H9 (cell line): ENCODE measurements around the gene NHSL1. TPM values are rescaled to one million over a fixed set of nuclear protein-coding genes. Genes with fewer than 3 reads are reported as not detected.

Source experiments
- DNase-seq: peaks from one replicate; pipeline ENCODE4 v3.0.0-alpha.2; 2017
- H2AFZ ChIP-seq: one replicate; pipeline ENCODE4 v1.6.1; 2013; ENCODE audit warnings: mild to moderate bottlenecking, low read length, control low read depth, moderate library complexity
- H2AK5ac ChIP-seq: 2 replicates; pipeline ENCODE4 v1.6.1; 2013; ENCODE audit warnings: low read length, control low read depth, mixed read lengths; ENCODE audit not compliant: insufficient read length
- H2BK120ac ChIP-seq: one replicate; pipeline ENCODE4 v1.6.1; 2013; ENCODE audit warnings: low read depth, mild to moderate bottlenecking, low read length, control low read depth, inconsistent platforms; ENCODE audit not compliant: poor library complexity, severe bottlenecking
- H2BK12ac ChIP-seq: 2 replicates; pipeline ENCODE4 v1.6.1; 2013; ENCODE audit warnings: low read length, control low read depth, mixed read lengths, low read depth; ENCODE audit not compliant: insufficient read length
- H2BK15ac ChIP-seq: 2 replicates; pipeline ENCODE4 v1.6.1; 2013; ENCODE audit warnings: low read depth, low read length, control low read depth
- H2BK20ac ChIP-seq: one replicate; pipeline ENCODE4 v1.6.1; 2013; ENCODE audit warnings: low read depth, mild to moderate bottlenecking, low read length, control low read depth, inconsistent platforms; ENCODE audit not compliant: poor library complexity, severe bottlenecking
- H2BK5ac ChIP-seq: 2 replicates; pipeline ENCODE4 v1.6.1; 2013; ENCODE audit warnings: low read length, control low read depth, mixed read lengths; ENCODE audit not compliant: insufficient read length
- H3K14ac ChIP-seq: 2 replicates; pipeline ENCODE4 v1.6.1; 2013; ENCODE audit warnings: low read length, control low read depth; ENCODE audit not compliant: insufficient read depth
- H3K18ac ChIP-seq: 2 replicates; pipeline ENCODE4 v1.6.1; 2013; ENCODE audit warnings: low read depth, mild to moderate bottlenecking, mixed read lengths, low read length, control low read depth; ENCODE audit not compliant: insufficient read length
- H3K23ac ChIP-seq: 2 replicates; pipeline ENCODE4 v1.6.1; 2013; ENCODE audit warnings: low read length, control low read depth, mixed read lengths, low read depth; ENCODE audit not compliant: insufficient read length
- H3K23me2 ChIP-seq: 2 replicates; pipeline ENCODE4 v1.6.1; 2013; ENCODE audit warnings: low read depth, mild to moderate bottlenecking, mixed read lengths, low read length, control low read depth; ENCODE audit not compliant: insufficient read length, poor library complexity, severe bottlenecking
- H3K27ac ChIP-seq: 2 replicates; pipeline ENCODE4 v1.5.1; 2013; ENCODE audit warnings: low read length, control low read depth, mixed read lengths, low read depth; ENCODE audit not compliant: insufficient read length
- H3K27me3 ChIP-seq: 2 replicates; pipeline ENCODE4 v1.6.1; 2013; ENCODE audit warnings: low read length, control low read depth, inconsistent platforms; ENCODE audit not compliant: insufficient read depth
- H3K4ac ChIP-seq: 2 replicates; pipeline ENCODE4 v1.6.1; 2013; ENCODE audit warnings: low read depth, mild to moderate bottlenecking, control low read depth, inconsistent platforms, low read length, moderate library complexity
- H3K4me1 ChIP-seq: 2 replicates; pipeline ENCODE4 v1.6.1; 2013; ENCODE audit warnings: low read length, control low read depth, inconsistent platforms; ENCODE audit not compliant: insufficient read depth
- H3K4me2 ChIP-seq: 2 replicates; pipeline ENCODE4 v1.6.1; 2013; ENCODE audit warnings: low read length, control low read depth, mixed read lengths; ENCODE audit not compliant: insufficient read length, insufficient read depth
- H3K56ac ChIP-seq: 2 replicates; pipeline ENCODE4 v1.6.1; 2013; ENCODE audit warnings: low read depth, mild to moderate bottlenecking, mixed read lengths, low read length, control low read depth; ENCODE audit not compliant: insufficient read length
- H3K79me1 ChIP-seq: 2 replicates; pipeline ENCODE4 v1.6.1; 2013; ENCODE audit warnings: low read depth, mild to moderate bottlenecking, moderate library complexity, low read length, control low read depth, inconsistent platforms; ENCODE audit not compliant: insufficient read depth, poor library complexity, severe bottlenecking
- H3K79me2 ChIP-seq: 2 replicates; pipeline ENCODE4 v1.6.1; 2013; ENCODE audit warnings: low read length, control low read depth, inconsistent platforms; ENCODE audit not compliant: insufficient read depth
- H3K9ac ChIP-seq: 2 replicates; pipeline ENCODE4 v1.6.1; 2013; ENCODE audit warnings: low read length, control low read depth, mixed read lengths; ENCODE audit not compliant: insufficient read length; ENCODE audit errors: extremely low read depth
- H3K9me3 ChIP-seq: one replicate; pipeline ENCODE4 v1.6.1; 2013; ENCODE audit warnings: low read depth, low read length, inconsistent platforms; ENCODE audit not compliant: control insufficient read depth
- H3T11ph ChIP-seq: one replicate; pipeline ENCODE4 v1.6.1; 2013; ENCODE audit warnings: mild to moderate bottlenecking, low read length, control low read depth, inconsistent platforms
- H4K20me1 ChIP-seq: one replicate; pipeline ENCODE4 v1.6.1; 2013; ENCODE audit not compliant: control insufficient read depth, insufficient read length, insufficient read depth
- H4K5ac ChIP-seq: 2 replicates; pipeline ENCODE4 v1.6.1; 2013; ENCODE audit warnings: low read depth, mild to moderate bottlenecking, mixed read lengths, low read length, control low read depth; ENCODE audit not compliant: insufficient read length
- H4K8ac ChIP-seq: replicated peaks from 2 replicates; pipeline ENCODE4 v1.6.1; 2013; ENCODE audit warnings: low read length, control low read depth, mixed read lengths, low read depth; ENCODE audit not compliant: insufficient read length
- H4K91ac ChIP-seq: 2 replicates; pipeline ENCODE4 v1.6.1; 2013; ENCODE audit warnings: low read depth, mild to moderate bottlenecking, moderate library complexity, mixed read lengths, low read length, control low read depth; ENCODE audit not compliant: insufficient read length
- H3K27ac Mint-ChIP-seq, 3 experiments: 2 replicates in 2 of 3; 3 replicates in 1 of 3; pipeline ENCODE4 v1.8.0; 2020 to 2021; ENCODE audit warnings: mixed read lengths in 3 of 3, mild to moderate bottlenecking in 1 of 3, moderate library complexity in 1 of 3
- H3K27me3 Mint-ChIP-seq: 2 replicates; pipeline ENCODE4 v1.8.0; 2021; ENCODE audit warnings: low read depth, mild to moderate bottlenecking, moderate library complexity, mixed read lengths
- H3K36me3 Mint-ChIP-seq, 3 experiments: 2 replicates in 2 of 3; 3 replicates in 1 of 3; pipeline ENCODE4 v1.8.0; 2020 to 2021; ENCODE audit warnings: low read depth in 3 of 3, mixed read lengths in 3 of 3; ENCODE audit not compliant: insufficient read depth in 1 of 3
- H3K4me1 Mint-ChIP-seq, 2 experiments: 2 replicates each; pipeline ENCODE4 v1.8.0; 2020; ENCODE audit warnings: mixed read lengths in 2 of 2
- H3K4me3 Mint-ChIP-seq, 2 experiments: 2 replicates in 1 of 2; 3 replicates in 1 of 2; pipeline ENCODE4 v1.8.0; 2020 to 2021; ENCODE audit warnings: mild to moderate bottlenecking in 2 of 2, mixed read lengths in 2 of 2, moderate library complexity in 1 of 2
- H3K9me3 Mint-ChIP-seq, 2 experiments: 2 replicates in 1 of 2; 3 replicates in 1 of 2; pipeline ENCODE4 v1.8.0; 2020; ENCODE audit warnings: mild to moderate bottlenecking in 2 of 2, mixed read lengths in 2 of 2, moderate library complexity in 1 of 2
- WGBS: extraction: QIAGEN DNeasy Blood & Tissue Kit; methylation state at CpG from one replicate; pipeline ENCODE4 v1.1.7; 2013; ENCODE audit warnings: missing lambda C conversion rate, low lambda C conversion rate, mixed read lengths; ENCODE audit not compliant: insufficient read length; ENCODE audit errors: extremely low coverage; 5-methylcytosine and 5-hydroxymethylcytosine counted together
- total RNA-seq: library from RNA; stranded (reverse); gene quantifications from 2 replicates; pipeline ENCODE4 v1.2.1, GENCODE V29; 2021
- TF ChIP-seq, protein P1 (sequence below): fragments of 200-600 bp; sonication (generic); conservative IDR thresholded peaks from 3 replicates; pipeline ENCODE4 v1.8.0; 2021; ENCODE audit warnings: antibody characterized with exemption, mild to moderate bottlenecking

NHSL1 gene
- total RNA-seq, 1 experiment from 2014 or later, result 28.7 TPM

DNA sequence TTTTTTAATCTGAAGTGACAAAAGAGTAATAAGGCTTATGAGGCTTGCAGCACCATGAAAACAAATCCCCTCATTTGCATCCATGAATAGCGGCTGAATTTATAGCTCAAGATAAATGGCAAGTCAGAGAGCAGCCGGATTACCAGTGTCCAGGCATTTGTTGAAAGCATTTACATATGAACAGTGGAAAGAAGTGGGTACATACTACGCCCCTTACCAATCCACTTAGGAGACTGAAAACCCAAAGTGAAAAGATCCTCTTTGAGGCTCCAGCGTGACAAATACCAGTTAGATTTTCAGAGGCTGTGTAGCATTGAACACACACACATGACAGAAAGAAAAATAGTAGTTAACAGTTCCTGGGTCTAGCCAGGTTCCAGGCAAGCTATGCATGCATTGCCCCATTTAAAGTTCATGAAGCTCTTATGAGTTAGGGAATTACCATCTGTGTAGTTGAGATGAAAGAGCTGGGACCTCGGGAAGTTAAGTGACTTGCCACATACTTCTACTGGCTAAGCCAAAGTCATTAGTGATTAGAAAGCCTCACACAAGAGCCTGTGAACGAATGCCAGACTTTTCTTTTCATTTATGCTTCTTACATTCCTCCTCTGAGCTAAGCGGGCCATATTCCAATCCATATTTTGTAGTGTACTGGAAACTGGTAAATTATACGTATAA is 28.3 kb upstream of the NHSL1 start:
- Mint-ChIP-seq H3K9me3 (no peaks in the 10 kb centered on the region; a peak in 1 of 5 replicates), H3K36me3 (peaks cover 0 to 7% (median 6%) of the 10 kb centered on the region in 3 experiments; a peak in 3 of 7 replicates), H3K27me3 (no peaks in the 10 kb centered on the region), H3K27ac (peak overlapping the region; percentile 6 to 86 (median 41); a peak in 4 of 7 replicates), H3K4me3 (peak overlapping the region in 1 of 2 experiments; percentile 20; a peak in 3 of 5 replicates), H3K4me1 (peaks cover 56 to 64% of the 10 kb centered on the region in 2 experiments)
- no peaks in the 10 kb centered on the region for H4K20me1 ChIP-seq
- H2AFZ ChIP-seq, result no peak overlapping the region
- H3K27me3 ChIP-seq, result no peaks in the 10 kb centered on the region
- H3K4me2 ChIP-seq, result no peak overlapping the region
- H2BK120ac ChIP-seq, result no peak overlapping the region
- no peak for DNase-seq
- H4K8ac ChIP-seq, result no peak overlapping the region
- no CpG with 5 or more reads among the region's 8 CpGs for WGBS
- no peak overlapping the region for H3K56ac ChIP-seq
- no peak overlapping the region for H4K91ac ChIP-seq
- H2BK15ac ChIP-seq, result no peak overlapping the region
- H3K4ac ChIP-seq, result no peak overlapping the region
- TF ChIP-seq, protein P1, sequence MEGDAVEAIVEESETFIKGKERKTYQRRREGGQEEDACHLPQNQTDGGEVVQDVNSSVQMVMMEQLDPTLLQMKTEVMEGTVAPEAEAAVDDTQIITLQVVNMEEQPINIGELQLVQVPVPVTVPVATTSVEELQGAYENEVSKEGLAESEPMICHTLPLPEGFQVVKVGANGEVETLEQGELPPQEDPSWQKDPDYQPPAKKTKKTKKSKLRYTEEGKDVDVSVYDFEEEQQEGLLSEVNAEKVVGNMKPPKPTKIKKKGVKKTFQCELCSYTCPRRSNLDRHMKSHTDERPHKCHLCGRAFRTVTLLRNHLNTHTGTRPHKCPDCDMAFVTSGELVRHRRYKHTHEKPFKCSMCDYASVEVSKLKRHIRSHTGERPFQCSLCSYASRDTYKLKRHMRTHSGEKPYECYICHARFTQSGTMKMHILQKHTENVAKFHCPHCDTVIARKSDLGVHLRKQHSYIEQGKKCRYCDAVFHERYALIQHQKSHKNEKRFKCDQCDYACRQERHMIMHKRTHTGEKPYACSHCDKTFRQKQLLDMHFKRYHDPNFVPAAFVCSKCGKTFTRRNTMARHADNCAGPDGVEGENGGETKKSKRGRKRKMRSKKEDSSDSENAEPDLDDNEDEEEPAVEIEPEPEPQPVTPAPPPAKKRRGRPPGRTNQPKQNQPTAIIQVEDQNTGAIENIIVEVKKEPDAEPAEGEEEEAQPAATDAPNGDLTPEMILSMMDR, result no peak
- H2AK5ac ChIP-seq, result no peak overlapping the region
- no peaks in the 10 kb centered on the region; the same call in 1 of the 2 replicates for H3K4me1 ChIP-seq
- H3K9me3 ChIP-seq, result no peaks in the 10 kb centered on the region
- H3K79me1 ChIP-seq, result no peaks in the 10 kb centered on the region
- no peak overlapping the region for H2BK12ac ChIP-seq
- no peak overlapping the region for H3K14ac ChIP-seq
- no peak overlapping the region for H3K9ac ChIP-seq
- no peak overlapping the region for H2BK20ac ChIP-seq
- no peak overlapping the region for H3K23ac ChIP-seq
- H3K18ac ChIP-seq, result no peak overlapping the region
- H2BK5ac ChIP-seq, result no peak overlapping the region
- H4K5ac ChIP-seq, result no peak overlapping the region
- H3K79me2 ChIP-seq, result no peaks in the 10 kb centered on the region
- H3K27ac ChIP-seq, result no peak overlapping the region
- H3K23me2 ChIP-seq, result no peaks in the 10 kb centered on the region
- no peak overlapping the region for H3T11ph ChIP-seq
